Endothelial cell (in vitro differentiated cells): Measurements from ENCODE around the gene MTCH2. TPM values are rescaled to one million over a fixed set of nuclear protein-coding genes. Genes with fewer than 3 reads are reported as not detected.

Experiments
- DNase-seq: peaks from one replicate; pipeline ENCODE4 v3.0.0; 2021; ENCODE audit warnings: low spot score
- H3K27ac Mint-ChIP-seq: one replicate; pipeline ENCODE4 v1.8.0; 2021; ENCODE audit warnings: mixed read lengths, inconsistent platforms; ENCODE audit not compliant: unreplicated experiment
- H3K27me3 Mint-ChIP-seq: one replicate; pipeline ENCODE4 v1.8.0; 2021; ENCODE audit warnings: mild to moderate bottlenecking, moderate library complexity, mixed read lengths, inconsistent platforms; ENCODE audit not compliant: unreplicated experiment
- H3K36me3 Mint-ChIP-seq: one replicate; pipeline ENCODE4 v1.8.0; 2021; ENCODE audit warnings: mild to moderate bottlenecking, low read depth, mixed read lengths, inconsistent platforms; ENCODE audit not compliant: unreplicated experiment
- H3K4me1 Mint-ChIP-seq: one replicate; pipeline ENCODE4 v1.8.0; 2021; ENCODE audit warnings: mild to moderate bottlenecking, mixed read lengths, inconsistent platforms; ENCODE audit not compliant: unreplicated experiment
- H3K4me3 Mint-ChIP-seq: one replicate; pipeline ENCODE4 v1.8.0; 2021; ENCODE audit warnings: mild to moderate bottlenecking, mixed read lengths, inconsistent platforms; ENCODE audit not compliant: unreplicated experiment
- H3K9me3 Mint-ChIP-seq: one replicate; pipeline ENCODE4 v1.8.0; 2021; ENCODE audit warnings: mixed read lengths, inconsistent platforms; ENCODE audit not compliant: unreplicated experiment
- total RNA-seq: library from RNA; stranded (reverse); fragmentation: NEBNext Ultra II Directional; extraction: Animal tissue kit (Norgen Biotek cat#: 25700); gene quantifications from one replicate; pipeline ENCODE4 v1.2.1, GENCODE V29; 2021; ENCODE audit not compliant: unreplicated experiment
- TF ChIP-seq, protein P1 (sequence below): fragments of 200-600 bp; sonication (generic); IDR thresholded peaks from one replicate; pipeline ENCODE4 v1.5.0; 2021; ENCODE audit warnings: antibody characterized with exemption; ENCODE audit not compliant: unreplicated experiment

The MTCH2 gene
- total RNA-seq, 1 donor from 2014 or later: 109 TPM

DNA sequence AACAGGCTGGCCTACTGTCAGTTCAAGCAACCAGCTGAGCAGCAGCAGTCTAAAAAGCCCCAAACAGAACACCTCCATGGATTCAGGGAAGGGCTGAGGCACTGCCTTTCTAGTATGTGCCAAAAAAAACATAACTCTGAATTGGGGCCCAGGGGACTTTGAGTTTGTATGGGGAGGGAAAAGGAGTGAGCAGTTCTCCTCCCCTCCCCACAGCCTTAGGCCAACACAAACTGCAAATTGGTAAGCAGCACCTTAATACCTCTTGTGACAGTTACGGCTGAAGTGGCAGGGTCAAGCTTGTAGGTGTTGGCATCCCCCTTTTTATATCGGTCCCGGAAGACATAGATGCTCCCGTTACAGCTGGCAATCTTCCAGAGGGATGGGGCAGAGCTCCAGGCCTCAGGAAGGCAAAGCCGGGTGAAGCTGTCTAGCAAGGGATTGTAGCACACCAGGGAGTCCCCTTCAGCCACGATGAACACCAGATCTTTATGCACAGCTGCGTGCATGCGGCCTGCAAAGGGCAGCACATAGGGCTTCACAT lies 69.6 kb downstream of the MTCH2 start:
- Mint-ChIP-seq H3K27me3 (peaks cover 6% of the 10 kb centered on the region), H3K27ac (peak overlapping the region; percentile 92), H3K4me1 (peaks cover 39% of the 10 kb centered on the region), H3K36me3 (peaks cover 22% of the 10 kb centered on the region), H3K9me3 (no peaks in the 10 kb centered on the region), H3K4me3 (no peak overlapping the region)
- TF ChIP-seq, protein P1, sequence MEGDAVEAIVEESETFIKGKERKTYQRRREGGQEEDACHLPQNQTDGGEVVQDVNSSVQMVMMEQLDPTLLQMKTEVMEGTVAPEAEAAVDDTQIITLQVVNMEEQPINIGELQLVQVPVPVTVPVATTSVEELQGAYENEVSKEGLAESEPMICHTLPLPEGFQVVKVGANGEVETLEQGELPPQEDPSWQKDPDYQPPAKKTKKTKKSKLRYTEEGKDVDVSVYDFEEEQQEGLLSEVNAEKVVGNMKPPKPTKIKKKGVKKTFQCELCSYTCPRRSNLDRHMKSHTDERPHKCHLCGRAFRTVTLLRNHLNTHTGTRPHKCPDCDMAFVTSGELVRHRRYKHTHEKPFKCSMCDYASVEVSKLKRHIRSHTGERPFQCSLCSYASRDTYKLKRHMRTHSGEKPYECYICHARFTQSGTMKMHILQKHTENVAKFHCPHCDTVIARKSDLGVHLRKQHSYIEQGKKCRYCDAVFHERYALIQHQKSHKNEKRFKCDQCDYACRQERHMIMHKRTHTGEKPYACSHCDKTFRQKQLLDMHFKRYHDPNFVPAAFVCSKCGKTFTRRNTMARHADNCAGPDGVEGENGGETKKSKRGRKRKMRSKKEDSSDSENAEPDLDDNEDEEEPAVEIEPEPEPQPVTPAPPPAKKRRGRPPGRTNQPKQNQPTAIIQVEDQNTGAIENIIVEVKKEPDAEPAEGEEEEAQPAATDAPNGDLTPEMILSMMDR: no peak
- DNase-seq: no peak

DNA sequence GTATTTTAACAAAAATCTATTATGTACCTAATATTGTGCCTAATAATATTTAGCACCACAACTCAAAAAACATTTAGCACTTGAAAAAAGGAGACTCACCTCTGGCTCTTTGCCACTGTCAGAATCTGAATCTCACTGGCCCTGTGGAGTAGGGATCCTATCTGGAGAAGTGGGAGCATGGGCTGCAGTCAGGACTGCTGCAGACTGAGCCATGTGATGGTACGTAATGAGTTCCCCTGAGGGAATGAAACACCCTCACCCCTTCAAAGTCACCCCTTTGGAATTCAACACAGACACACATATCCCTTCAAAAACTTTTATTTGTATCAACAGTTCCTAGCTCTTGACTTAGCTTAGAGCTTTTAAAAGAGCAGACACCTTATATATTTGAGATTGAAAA lies 70.5 kb downstream of the MTCH2 start:
- Mint-ChIP-seq H3K36me3 (peaks cover 18% of the 10 kb centered on the region), H3K27ac (peak overlapping the region; percentile 92)
- no peak for DNase-seq

DNA sequence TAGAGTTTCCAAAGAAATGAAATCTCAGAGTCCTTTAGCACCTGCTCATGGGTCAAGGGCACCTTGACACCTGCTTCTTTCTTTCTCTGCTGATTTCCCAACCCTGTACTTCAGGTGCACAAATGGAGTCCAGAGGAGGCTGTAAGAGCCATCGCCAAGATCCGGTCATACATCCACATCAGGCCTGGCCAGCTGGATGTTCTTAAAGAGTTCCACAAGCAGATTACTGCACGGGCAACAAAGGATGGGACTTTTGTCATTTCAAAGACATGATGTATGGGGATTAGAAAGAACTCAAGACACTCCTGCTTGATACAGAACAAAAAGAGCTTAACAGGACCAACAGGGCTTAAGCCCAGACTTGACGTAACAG lies 71.0 kb downstream of the MTCH2 start:
- no peaks in the 10 kb centered on the region for H3K9me3 Mint-ChIP-seq
- H3K36me3 Mint-ChIP-seq: peaks cover 21% of the 10 kb centered on the region
- TF ChIP-seq, protein P1: no peak
- no peak overlapping the region for H3K4me3 Mint-ChIP-seq
- no peak for DNase-seq
- H3K4me1 Mint-ChIP-seq: peaks cover 35% of the 10 kb centered on the region
- H3K27me3 Mint-ChIP-seq: no peaks in the 10 kb centered on the region
- H3K27ac Mint-ChIP-seq: peak overlapping the region; percentile 92

More for the DNA sequence above, 70.5 kb downstream of the MTCH2 start:
- Mint-ChIP-seq H3K4me3 (no peak overlapping the region), H3K9me3 (no peaks in the 10 kb centered on the region), H3K27me3 (no peaks in the 10 kb centered on the region), H3K4me1 (peaks cover 31% of the 10 kb centered on the region)
- TF ChIP-seq, protein P1: no peak

DNA sequence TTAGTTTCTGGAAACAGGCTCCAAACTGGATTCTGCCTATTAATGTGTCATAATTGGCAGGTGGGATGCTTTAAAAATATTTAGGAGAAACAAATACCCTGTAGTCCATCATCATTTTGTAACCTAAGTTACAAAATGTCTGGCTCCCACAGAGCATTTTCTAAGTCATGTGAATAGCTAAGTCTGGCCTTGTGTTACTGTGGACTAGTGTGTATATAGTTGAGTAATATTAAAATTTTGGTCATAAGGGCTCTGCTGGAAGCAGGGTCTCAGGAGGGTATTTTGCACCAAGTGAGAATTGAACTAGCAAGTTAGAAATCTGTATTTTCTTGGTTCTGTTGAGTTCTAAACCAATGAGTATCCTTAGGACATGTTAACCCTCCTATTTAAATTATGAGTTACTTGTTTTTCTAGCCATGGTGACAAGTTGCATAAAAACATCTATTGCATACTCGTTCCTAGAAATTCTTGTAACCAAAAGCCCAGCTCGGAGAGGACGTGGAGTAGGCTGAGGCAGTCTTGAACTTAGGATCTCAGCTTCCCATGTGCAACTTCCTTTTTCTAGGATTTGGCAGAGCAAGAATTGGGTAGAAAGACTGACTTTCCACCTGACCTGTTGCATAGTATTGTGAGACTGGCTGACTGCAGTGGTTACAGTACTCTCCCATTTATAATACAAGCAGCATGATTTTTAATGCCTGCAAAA lies 71.6 kb downstream of the MTCH2 start:
- TF ChIP-seq, protein P1: no peak
- Mint-ChIP-seq H3K9me3 (no peaks in the 10 kb centered on the region), H3K36me3 (peaks cover 21% of the 10 kb centered on the region), H3K27me3 (no peaks in the 10 kb centered on the region), H3K4me3 (no peak overlapping the region), H3K4me1 (peaks cover 36% of the 10 kb centered on the region), H3K27ac (no peak overlapping the region)
- no peak for DNase-seq

DNA sequence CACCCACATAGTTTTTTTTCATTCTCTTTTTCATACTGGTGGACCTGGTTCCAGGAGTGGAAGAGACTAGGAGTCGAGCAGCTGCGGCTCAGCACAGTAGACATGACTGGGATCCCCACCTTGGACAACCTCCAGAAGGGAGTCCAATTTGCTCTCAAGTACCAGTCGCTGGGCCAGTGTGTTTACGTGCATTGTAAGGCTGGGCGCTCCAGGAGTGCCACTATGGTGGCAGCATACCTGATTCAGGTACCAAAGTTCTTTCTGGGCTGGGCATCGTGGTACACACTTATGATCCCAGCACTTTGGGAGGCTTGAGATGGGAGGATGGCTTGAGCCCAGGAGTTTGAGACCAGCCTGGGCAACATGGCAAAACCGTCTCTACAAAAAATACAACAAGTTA lies 72.7 kb downstream of the MTCH2 start:
- TF ChIP-seq, protein P1: no peak
- Mint-ChIP-seq H3K36me3 (peaks cover 20% of the 10 kb centered on the region), H3K27ac (no peak overlapping the region), H3K9me3 (no peaks in the 10 kb centered on the region), H3K4me1 (peaks cover 40% of the 10 kb centered on the region), H3K4me3 (no peak overlapping the region), H3K27me3 (no peaks in the 10 kb centered on the region)
- DNase-seq: no peak
